Loucy (cell line): Measurements from ENCODE around the gene ZNF254.

Source experiments
- CTCF ChIP-seq: fragments of 200-600 bp; sonication (generic); conservative IDR thresholded peaks from 2 replicates; pipeline ENCODE4 v1.5.1; 2014; ENCODE audit warnings: mild to moderate bottlenecking, antibody characterized with exemption, low read length
- EZH2phosphoT487 ChIP-seq: fragments of 200-600 bp; IDR thresholded peaks from 2 replicates; pipeline ENCODE4 v1.6.1; 2018; ENCODE audit warnings: antibody characterized with exemption, mild to moderate bottlenecking, moderate library complexity, borderline replicate concordance

GRCh38 chr19:24052811-24053210 lies 34.2 kb upstream of the ZNF254 start:
- no peak for TF ChIP-seq CTCF
- no peak for TF ChIP-seq EZH2phosphoT487
